Stimulated activated CD4-positive, alpha-beta T cell treated with anti-CD3 and anti-CD28 coated beads, Interleukin-12 subunit alpha, Interleukin-12 subunit beta, amount 100 ng/mL, for 4 hours (primary cell): ENCODE results near the gene PLCD1.
"Not testable (repeated sequence)": the region's sequence is repeated elsewhere in the genome, so short reads cannot be mapped to it uniquely, and the experiment has no call there.

Experiments
- DNase-seq: peaks from one replicate; pipeline ENCODE4 v3.0.0-alpha.2; 2020

Gene PLCD1

DNA sequence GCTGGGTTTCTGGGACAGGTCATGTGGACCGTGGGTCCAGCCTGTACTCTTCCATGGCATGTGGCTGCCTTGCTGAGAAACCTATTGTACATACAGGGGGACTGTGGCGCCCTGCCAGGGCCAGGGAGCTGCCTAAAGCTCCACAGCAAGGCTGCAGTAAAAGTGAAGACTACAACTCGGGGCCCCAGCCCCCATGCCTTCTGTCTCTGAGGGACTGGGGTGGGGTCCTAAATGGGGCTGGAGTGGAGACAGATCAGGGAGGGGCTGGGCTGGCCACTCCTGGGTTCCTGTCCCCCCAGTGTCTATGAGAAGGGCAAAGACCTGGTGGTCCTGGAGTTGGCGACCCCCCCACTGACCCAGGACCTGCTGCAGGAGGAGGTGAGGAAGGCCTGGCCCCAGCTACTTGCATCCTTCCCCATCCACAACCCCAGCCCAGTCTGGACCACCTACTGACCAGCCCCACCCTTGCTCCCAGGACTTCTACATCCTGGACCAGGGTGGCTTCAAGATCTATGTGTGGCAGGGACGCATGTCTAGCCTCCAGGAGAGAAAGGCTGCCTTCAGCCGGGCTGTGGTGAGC, 31.6 kb downstream of the PLCD1 start:
- no peak for DNase-seq

- no peak for DNase-seq
These were observed 32.1 kb downstream of the PLCD1 start for GRCh38 chr3:37997342-37997741.

GRCh38 chr3:37996785-37997301, 32.6 kb downstream of the PLCD1 start:
- peak; percentile 83 for DNase-seq

DNA sequence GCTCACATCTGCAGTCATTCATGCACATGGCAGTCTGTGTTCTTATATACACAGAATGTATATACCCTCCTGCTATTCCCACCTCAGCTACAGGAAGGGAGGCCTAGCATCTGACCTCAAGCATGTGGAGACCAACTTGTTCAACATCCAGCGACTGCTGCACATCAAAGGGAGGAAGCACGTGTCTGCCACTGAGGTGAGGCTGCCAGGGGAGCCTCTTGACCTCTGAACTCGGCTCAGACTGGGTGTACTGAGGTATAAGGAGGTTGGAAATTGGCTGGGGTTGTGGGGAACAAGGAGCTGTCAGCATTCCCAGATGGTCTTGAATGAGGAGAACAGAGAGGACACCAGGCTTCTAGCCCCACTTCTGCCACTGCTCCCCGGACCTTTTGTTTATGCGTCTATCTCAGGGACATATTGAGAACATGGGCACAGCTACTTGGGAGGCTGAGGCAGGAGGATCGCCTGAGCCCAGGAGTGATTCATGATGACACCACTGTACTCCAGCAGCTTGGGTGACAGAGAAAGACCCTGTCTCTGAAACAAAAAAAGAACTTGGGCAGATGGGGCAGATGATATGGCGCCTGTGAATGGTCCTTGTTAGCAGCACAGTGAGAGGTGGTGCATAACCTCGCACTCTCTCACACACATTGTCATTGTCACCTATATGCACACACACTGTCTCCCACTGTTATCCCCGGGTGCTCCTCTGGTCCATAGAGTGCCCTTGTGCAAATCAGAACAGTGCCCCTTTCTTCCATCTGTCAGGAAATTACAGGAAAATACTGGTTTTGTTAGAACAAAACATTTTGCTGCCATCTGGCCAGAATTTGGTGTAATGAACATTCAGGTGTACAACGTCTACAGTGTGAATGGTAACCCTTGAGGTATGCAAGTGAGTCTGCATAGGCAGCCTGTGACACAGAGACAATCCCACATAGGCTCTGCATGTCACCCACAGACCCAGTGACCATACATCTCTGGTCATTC, 33.5 kb downstream of the PLCD1 start:
- DNase-seq: no peak

DNA sequence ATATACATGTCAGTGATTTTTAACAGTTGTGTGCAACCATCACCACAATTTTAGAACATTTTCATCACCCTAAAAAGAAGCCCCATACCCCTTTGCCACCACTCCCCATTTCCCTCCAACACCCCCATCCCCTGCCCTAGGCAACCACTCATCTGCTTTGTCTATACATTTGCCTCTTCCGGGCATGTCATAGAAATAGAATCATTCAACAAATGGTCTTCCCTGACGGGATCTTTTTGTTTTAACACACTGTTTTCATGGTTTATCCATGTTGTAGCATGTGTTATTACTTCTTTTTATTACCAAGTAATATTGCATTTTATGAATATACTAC, 34.8 kb downstream of the PLCD1 start:
- DNase-seq: no peak

DNA sequence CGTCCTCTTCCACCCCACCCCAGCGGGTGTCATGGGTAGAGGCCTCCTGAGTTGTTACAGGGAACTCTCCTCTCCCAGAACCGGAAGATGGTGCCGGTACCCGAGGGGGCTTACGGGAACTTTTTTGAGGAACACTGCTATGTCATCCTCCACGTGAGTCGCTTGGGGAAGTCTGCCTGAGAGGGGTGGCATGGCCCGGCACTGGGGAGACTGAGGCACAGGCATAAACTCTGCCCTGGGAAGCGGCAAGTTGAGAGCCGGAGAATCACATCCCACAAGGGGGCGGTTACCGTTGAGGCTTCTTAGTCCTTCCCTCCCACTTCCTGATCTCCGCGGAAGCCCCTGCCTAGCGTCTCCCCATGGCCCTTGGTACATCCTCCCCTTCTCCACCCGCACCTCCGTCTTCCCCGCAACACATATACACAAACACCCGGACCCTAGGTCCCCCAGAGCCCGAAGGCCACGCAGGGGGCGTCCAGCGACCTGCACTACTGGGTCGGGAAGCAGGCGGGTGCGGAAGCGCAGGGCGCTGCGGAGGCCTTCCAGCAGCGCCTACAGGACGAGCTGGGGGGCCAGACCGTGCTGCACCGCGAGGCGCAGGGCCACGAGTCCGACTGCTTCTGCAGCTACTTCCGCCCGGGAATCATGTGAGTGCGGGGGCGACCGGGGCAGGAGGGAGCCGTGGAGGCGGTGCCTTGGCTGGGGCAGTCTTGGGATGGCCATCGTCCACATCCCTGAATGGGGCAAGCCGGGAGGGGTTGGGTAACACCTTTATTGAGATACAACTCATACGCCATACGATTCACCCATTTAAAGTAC, 35.4 kb downstream of the PLCD1 start:
- peak; percentile 67 for DNase-seq

DNA sequence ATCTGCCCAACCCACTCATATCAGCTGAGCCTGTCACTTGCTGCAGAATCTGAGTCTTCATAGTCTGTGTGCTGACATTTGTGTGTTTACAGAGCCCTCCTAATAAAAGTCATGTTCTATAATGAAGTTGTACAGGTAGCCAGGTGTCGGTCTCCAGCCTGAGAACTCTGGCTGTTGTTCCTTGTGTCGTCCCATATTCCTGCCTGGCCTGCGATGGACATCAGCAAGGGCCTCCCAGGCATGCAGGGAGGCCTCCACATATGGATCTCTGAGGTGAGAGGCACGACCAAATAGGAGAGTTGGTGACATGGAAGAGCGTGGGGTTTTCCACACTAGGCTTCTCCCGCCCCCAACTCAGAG, 36.0 kb downstream of the PLCD1 start:
- DNase-seq: no peak

- DNase-seq: no peak
These were observed 36.4 kb downstream of the PLCD1 start for GRCh38 chr3:37993067-37993455.

DNA sequence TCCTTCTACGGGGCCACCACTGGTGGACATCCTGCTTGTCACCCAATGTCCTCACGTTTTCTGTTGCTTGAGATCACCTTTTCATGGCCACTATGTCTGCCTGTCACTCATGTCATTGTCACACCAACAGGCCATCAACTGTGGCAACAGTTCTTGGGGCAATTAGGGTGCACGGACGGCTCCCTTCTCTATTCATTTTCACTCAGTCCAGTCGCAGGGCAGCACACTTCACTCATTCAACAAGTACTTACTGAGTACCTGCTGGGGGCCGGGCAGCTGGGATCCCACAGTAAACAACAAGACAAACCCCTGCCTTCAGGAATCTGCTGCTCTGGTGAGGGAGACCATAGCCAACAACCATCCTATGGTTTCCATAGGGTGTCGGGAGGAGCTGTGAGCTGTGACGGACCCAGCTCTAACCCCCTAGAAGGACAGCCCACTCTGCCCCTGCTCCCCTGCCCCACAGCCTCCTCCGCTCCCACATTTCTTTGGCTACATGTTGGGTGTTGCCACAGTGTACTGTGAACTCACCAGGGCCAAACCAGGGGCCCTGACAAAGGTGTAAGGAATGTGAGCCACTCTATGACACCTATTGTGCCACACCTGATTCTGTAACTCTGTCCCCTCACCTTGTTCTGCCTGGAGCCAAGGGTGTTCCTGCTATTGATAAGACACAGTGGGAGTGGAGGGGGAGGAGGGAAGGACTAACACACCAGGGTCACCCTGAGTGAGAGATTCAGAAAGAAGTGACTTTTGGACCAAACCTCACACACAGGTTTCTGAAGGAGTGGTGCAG, 37.0 kb downstream of the PLCD1 start:
- DNase-seq: no peak

DNA sequence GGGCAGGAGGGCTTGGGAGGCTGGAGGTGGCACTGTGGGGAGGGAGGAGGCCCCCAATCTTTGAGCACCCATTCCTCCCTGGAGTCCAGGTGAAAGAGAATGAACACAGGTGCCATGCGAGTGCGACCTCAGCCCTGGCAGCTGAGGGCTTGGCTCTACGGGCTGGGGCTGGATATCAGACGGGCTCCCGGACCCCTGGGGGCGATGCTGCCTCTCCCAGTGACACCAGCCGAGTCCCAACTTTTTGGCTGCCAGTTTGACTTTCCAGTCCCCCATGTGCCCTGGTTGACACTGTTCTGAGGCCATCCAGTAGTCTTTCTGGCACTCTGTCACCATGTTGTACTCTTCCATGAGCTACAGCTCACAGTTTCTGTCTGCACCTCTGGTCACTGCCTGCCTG, 37.6 kb downstream of the PLCD1 start:
- DNase-seq: no peak

- DNase-seq: no peak
These were observed 38.3 kb downstream of the PLCD1 start for GRCh38 chr3:37991109-37991508.

DNA sequence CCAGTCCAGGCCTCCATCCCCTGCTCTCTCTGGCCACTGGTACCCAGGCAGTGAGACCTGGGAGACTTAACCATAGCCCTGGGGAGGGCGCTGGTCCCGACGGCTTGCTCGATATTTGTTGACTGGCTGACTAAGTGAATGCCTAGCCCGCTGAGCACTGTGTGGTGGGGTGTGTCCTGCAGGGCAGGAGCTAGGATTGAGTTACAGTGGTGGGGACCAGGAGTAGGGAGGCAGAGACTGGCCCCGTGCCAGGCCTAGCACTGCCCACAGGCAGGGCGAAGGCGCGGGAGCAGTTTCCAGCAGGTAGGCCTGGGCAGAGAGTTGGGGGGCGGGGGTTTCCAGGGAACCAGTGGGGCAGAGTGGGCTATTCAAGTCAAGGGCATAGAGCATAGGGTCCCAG, 38.9 kb downstream of the PLCD1 start, which contains the start of gene VILL:
VILL (plus strand) TSS at position 260 of the 400 bp plus-strand sequence. CDS start 2,887 bp downstream, outside the sequence.
- DNase-seq: no peak

DNA sequence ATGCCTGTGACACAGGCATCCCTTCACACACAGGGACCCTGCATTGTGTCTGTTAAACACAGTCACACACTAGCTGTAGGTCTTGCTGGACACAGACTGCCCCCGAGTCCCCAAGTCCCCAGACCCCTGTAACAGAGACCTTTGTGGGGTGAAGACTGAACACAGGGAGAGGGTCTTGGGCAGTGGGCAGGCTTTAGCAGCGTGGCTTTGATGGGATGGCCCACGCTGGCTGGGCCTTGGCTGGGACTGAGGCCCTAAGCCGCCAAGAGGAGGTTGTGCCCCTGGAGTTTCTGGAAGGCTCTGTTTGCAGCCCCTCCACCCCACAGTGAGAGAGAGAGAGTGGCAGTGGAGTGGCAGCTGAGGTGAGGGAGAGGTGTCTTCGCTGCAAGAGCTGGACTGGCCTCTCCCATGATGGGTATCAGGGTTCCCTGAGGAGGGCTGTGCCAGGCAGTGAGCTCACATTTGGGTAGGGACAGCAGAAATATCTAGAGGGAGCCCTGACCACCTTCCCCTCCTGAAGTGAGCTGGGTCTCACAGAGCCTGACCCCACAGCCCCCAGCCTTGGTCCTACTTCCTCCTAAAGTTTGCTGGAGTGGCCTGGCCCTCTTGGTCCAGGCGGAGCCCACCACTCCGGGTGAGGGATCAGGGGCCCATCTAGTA, 39.5 kb downstream of the PLCD1 start:
- DNase-seq: no peak

GRCh38 chr3:37988931-37989525, 40.4 kb downstream of the PLCD1 start:
- no peak for DNase-seq

DNA sequence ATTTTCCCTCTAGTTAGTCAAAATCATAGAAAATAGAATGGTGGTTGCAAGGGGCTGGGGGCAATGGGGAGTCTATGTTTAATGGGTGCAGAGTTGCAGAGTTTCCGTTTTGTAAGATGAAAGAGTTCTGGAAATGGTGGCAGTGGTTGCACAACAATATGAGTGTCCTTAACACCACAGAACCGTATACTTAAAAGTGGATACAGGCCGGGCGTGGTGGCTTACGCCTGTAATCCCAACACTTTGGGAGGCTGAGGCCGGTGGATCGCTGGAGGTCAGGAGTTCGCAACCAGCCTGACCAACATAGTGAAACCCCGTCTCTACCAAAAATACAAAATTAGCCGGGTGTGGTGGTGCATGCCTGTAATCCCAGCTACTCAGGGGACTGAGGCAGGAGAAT, 41.1 kb downstream of the PLCD1 start:
- not testable (repeated sequence) for DNase-seq

DNA sequence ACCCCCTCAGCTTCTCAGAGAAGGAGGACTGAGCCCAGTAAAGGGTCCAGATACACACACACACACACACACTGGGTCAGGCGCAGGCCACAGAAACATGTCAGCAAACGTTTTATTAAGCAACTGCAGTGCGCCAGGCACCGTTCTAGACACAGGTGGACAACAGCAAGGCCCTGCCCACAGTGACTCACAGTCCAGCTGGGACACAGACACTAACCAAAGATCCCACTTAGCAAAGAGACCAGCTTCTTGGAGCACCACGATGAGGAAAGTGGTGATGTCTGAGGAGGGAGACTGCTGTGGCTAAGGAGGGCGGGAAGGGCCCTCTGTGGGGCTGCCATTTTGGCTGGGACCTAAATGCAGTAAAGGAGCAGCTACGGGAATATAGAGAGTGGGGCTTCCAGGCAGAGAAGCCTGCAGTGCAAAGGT, 41.7 kb downstream of the PLCD1 start:
- DNase-seq: no peak

- no peak for DNase-seq
These were observed 42.1 kb downstream of the PLCD1 start for GRCh38 chr3:37987315-37987697.

DNA sequence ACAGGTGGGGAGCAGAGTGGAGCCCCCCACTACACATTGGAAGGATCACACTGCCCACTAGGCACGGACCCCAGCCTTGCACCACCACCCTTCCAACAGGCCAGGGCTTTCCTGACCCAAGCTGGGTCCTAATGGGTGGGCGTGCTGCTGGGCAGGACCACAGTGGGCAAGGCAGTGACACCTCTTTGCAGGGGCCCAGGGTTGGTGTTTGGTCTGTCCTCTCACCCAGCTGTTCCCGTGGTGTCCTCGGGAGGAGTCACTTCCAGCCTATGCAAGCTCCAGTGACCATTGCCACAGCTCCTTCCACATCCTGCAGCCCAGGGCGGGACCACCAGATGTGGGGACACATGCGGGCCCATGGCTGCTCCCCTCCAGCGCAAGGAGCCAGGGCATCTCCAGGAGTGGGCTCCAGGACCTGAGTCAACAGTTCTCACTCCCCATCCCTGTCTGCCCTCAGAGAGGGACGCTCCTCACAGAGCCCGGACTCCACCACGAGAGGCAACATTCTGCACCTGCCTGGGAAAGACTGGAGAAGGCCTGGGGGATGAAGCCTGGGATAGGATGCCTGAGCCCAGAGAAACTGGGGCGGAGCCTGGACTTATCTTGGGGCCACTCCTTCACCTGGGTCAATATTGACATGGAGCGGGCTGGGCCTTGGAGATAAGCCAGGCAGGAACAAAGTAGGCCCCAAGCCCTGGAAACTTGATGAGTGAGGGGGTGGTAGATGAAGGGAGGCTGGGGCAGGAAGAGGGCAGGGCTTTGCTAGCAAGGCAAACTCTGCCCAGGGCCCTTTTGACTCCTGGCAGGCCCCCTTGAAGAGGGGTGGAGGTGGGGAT, 42.7 kb downstream of the PLCD1 start:
- DNase-seq: no peak

DNA sequence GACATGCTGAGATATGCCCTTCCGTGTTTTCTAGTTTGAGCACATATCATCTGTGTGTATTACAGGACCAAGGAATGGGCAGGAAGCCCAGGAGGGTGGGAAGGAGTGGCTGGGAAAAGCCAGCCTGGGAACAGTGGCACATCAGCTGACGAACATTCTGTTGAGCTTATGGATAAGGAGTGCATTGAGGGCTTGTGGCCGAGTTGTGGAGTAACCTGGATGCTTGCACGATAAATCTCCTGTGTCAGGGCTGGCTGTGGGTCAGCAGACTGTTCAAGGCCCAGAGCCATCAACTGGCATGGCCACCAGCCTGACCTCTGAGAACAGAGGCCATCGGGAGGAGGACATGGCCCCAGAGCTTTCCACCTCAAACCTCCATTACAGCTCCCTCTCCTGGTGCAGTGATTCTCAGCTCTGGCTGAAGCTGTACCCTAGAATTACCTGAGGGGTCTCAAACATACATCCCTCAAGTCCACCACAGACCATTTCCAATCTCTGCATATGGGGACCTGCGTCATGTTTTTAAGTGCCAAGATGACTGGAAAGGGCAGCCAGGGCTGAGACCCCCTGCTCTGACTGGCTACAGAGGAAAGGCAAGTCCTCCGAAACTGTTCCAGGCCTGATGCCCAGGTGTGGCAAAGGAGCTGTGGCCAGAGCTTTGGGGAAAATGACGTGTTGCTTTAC, 43.7 kb downstream of the PLCD1 start:
- DNase-seq: no peak

DNA sequence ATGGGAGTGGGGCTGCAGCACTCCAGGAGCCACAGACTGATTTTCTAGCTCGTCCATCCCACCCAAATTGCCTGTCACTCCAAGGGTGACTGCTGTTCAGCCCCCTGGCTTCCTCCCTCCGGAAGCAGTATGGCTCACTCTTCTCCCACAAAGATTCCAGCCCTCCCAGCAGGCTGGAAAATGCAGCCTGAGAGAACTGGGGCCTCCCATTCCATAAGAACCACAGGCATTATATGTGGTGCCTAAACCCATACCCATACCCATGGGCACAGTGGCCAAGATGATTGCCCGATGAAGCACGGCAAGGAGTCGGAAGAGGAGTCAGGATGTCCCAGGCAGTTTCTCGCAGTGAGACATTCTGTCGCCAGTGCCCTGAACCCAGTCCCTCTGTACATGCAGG, 44.8 kb downstream of the PLCD1 start:
- no peak for DNase-seq
